HepG2 (cell line): ENCODE data around the gene NAGS. TPM values are rescaled to one million over a fixed set of nuclear protein-coding genes. Genes with fewer than 3 reads are reported as not detected.

Source experiments
- DNMT3B ChIP-seq: conservative IDR thresholded peaks from 2 replicates; pipeline ENCODE4 v1.6.1; 2016; ENCODE audit warnings: missing biosample characterization, control low read depth
- FOXP1 ChIP-seq, 2 experiments: fragments of 450-650 bp in 1 of 2; IDR thresholded peaks; 2 replicates each; pipeline ENCODE4 v1.6.1; 2017 to 2018; ENCODE audit warnings: antibody characterized with exemption in 1 of 2
- KLF12 ChIP-seq: sonication (generic); formaldehyde crosslinking; IDR thresholded peaks from 2 replicates; pipeline ENCODE4 v1.4.0; 2020; ENCODE audit warnings: missing genetic modification reagents, borderline replicate concordance
- KLF15 ChIP-seq: sonication (generic); formaldehyde crosslinking; IDR thresholded peaks from 2 replicates; pipeline ENCODE4 v1.8.1; 2023; ENCODE audit warnings: borderline replicate concordance, mild to moderate bottlenecking, inconsistent platforms, missing genetic modification reagents, mixed read lengths
- NAIF1 ChIP-seq: sonication (generic); formaldehyde crosslinking; IDR thresholded peaks from 2 replicates; pipeline ENCODE4 v1.5.0; 2020; ENCODE audit warnings: mild to moderate bottlenecking, missing genetic modification reagents, borderline replicate concordance
- THAP8 ChIP-seq: sonication (generic); formaldehyde crosslinking; IDR thresholded peaks from 2 replicates; pipeline ENCODE4 v1.5.1; 2020; ENCODE audit warnings: missing genetic modification reagents, mild to moderate bottlenecking, borderline replicate concordance
- ZBTB40 ChIP-seq, 2 experiments: fragments of 450-650 bp in 1 of 2; sonication (generic) in 1 of 2; formaldehyde crosslinking in 1 of 2; IDR thresholded peaks; 2 replicates each; pipeline versions ENCODE4 v1.6.1 to v1.8.0; 2016 to 2022; ENCODE audit warnings: antibody characterized with exemption in 1 of 2, mild to moderate bottlenecking in 1 of 2, missing genetic modification reagents in 1 of 2
- ZKSCAN8 ChIP-seq: IDR thresholded peaks from 2 replicates; pipeline ENCODE4 v1.6.1; 2016; ENCODE audit warnings: borderline replicate concordance, missing genetic modification reagents, missing compliant biosample characterization
- ZNF101 ChIP-seq: sonication (generic); formaldehyde crosslinking; IDR thresholded peaks from 2 replicates; pipeline ENCODE4 v1.4.0; 2020; ENCODE audit warnings: mild to moderate bottlenecking, low read depth, missing genetic modification reagents, borderline replicate concordance
- polyA plus RNA-seq, 8 experiments: library from polyadenylated mRNA; depleted of rRNA in 3 of 8; stranded (reverse) in 7 of 8; unstranded in 1 of 8; fragments of >200 nt; fragmentation: Illumina TruSeq in 4 of 8; extraction: Trizol in 4 of 8; gene quantifications; 2 replicates each; pipeline versions ENCODE4 v1.2.1 to v1.2.3, GENCODE V29; 2011 to 2016; ENCODE audit warnings: low read depth in 4 of 8, missing spikeins in 1 of 8, mixed read lengths in 1 of 8; ENCODE audit not compliant: insufficient read depth in 1 of 8
- total RNA-seq, 5 experiments: library from RNA; depleted of rRNA; stranded (reverse); fragments of >200 nt; fragmentation: Illumina TruSeq; extraction: Trizol; gene quantifications; 2 replicates each; pipeline ENCODE4 v1.2.3, GENCODE V29; 2016; ENCODE audit warnings: low read depth in 1 of 5
- TF ChIP-seq, protein P1 (sequence below): sonication (generic); formaldehyde crosslinking; IDR thresholded peaks from 2 replicates; pipeline ENCODE4 v1.5.0; 2020; ENCODE audit warnings: mild to moderate bottlenecking, missing genetic modification reagents
- TF ChIP-seq, protein P2 (sequence below): sonication (generic); formaldehyde crosslinking; IDR thresholded peaks from 2 replicates; pipeline ENCODE4 v1.5.1; 2020; ENCODE audit warnings: missing genetic modification reagents, mild to moderate bottlenecking, borderline replicate concordance
- TF ChIP-seq, protein P3 (sequence below): sonication (generic); formaldehyde crosslinking; IDR thresholded peaks from 2 replicates; pipeline ENCODE4 v1.4.0; 2020; ENCODE audit warnings: missing genetic modification reagents, borderline replicate concordance

NAGS gene
- total and polyA plus RNA-seq, 2 of the 13 experiments (the other 11 are each of a cell fraction or from before 2014, with no cell fraction given): 4.3 to 5.1 TPM

DNA sequence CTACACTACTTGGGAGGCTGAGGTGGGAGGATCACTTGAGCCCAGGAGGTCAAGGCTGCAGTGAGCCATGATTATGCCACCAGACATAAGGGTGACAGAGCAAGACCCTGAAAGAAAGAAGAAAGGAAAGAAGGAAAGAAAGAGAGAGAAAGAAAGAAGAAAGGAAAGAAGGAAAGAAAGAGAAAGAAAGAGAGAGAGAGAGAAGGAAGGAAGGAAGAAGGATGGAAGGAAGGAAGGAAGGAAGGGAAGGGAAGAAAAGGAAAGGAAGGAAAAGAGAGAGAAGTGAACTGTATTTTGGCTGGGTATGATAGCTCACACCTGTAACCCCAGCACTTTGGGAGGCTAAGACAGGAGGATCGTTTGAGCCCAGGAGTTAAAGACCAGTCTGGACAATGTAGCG lies 26.3 kb upstream of the NAGS start (continued):
- TF ChIP-seq FOXP1 (IDR thresholded peaks at IDR 0.05): 0 out of 2 replicates have a peak, but pooled peaks have one; percentile 22
- TF ChIP-seq FOXP1 (CRISPR knock-in tag; IDR thresholded peaks at IDR 0.05): no peak
- TF ChIP-seq ZNF101: no peak
- no peak for TF ChIP-seq KLF15 (CRISPR knock-in tag)
- TF ChIP-seq, protein P1, sequence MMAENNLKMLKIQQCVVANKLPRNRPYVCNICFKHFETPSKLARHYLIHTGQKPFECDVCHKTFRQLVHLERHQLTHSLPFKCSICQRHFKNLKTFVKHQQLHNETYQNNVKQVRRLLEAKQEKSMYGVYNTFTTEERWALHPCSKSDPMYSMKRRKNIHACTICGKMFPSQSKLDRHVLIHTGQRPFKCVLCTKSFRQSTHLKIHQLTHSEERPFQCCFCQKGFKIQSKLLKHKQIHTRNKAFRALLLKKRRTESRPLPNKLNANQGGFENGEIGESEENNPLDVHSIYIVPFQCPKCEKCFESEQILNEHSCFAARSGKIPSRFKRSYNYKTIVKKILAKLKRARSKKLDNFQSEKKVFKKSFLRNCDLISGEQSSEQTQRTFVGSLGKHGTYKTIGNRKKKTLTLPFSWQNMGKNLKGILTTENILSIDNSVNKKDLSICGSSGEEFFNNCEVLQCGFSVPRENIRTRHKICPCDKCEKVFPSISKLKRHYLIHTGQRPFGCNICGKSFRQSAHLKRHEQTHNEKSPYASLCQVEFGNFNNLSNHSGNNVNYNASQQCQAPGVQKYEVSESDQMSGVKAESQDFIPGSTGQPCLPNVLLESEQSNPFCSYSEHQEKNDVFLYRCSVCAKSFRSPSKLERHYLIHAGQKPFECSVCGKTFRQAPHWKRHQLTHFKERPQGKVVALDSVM (CRISPR knock-in tag): 0 out of 2 replicates have a peak, but pooled peaks have one; percentile 14
- TF ChIP-seq THAP8 (CRISPR knock-in tag): no peak
- TF ChIP-seq, protein P2, sequence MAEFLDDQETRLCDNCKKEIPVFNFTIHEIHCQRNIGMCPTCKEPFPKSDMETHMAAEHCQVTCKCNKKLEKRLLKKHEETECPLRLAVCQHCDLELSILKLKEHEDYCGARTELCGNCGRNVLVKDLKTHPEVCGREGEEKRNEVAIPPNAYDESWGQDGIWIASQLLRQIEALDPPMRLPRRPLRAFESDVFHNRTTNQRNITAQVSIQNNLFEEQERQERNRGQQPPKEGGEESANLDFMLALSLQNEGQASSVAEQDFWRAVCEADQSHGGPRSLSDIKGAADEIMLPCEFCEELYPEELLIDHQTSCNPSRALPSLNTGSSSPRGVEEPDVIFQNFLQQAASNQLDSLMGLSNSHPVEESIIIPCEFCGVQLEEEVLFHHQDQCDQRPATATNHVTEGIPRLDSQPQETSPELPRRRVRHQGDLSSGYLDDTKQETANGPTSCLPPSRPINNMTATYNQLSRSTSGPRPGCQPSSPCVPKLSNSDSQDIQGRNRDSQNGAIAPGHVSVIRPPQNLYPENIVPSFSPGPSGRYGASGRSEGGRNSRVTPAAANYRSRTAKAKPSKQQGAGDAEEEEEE (CRISPR knock-in tag): no peak
- 0 out of 2 replicates have a peak, but pooled peaks have one; percentile 25 for TF ChIP-seq ZBTB40 (IDR thresholded peaks at IDR 0.05)
- no peak for TF ChIP-seq ZBTB40 (CRISPR knock-in tag; IDR thresholded peaks at IDR 0.05)
- no peak for TF ChIP-seq DNMT3B (CRISPR knock-in tag)
- TF ChIP-seq, protein P3, sequence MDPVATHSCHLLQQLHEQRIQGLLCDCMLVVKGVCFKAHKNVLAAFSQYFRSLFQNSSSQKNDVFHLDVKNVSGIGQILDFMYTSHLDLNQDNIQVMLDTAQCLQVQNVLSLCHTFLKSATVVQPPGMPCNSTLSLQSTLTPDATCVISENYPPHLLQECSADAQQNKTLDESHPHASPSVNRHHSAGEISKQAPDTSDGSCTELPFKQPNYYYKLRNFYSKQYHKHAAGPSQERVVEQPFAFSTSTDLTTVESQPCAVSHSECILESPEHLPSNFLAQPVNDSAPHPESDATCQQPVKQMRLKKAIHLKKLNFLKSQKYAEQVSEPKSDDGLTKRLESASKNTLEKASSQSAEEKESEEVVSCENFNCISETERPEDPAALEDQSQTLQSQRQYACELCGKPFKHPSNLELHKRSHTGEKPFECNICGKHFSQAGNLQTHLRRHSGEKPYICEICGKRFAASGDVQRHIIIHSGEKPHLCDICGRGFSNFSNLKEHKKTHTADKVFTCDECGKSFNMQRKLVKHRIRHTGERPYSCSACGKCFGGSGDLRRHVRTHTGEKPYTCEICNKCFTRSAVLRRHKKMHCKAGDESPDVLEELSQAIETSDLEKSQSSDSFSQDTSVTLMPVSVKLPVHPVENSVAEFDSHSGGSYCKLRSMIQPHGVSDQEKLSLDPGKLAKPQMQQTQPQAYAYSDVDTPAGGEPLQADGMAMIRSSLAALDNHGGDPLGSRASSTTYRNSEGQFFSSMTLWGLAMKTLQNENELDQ (CRISPR knock-in tag): no peak
- no peak for TF ChIP-seq KLF12 (CRISPR knock-in tag)
- no peak for TF ChIP-seq NAIF1 (CRISPR knock-in tag)
- TF ChIP-seq ZKSCAN8 (CRISPR knock-in tag): no peak
